Measurements from ENCODE around the gene WFDC1.

Gene WFDC1

DNA sequence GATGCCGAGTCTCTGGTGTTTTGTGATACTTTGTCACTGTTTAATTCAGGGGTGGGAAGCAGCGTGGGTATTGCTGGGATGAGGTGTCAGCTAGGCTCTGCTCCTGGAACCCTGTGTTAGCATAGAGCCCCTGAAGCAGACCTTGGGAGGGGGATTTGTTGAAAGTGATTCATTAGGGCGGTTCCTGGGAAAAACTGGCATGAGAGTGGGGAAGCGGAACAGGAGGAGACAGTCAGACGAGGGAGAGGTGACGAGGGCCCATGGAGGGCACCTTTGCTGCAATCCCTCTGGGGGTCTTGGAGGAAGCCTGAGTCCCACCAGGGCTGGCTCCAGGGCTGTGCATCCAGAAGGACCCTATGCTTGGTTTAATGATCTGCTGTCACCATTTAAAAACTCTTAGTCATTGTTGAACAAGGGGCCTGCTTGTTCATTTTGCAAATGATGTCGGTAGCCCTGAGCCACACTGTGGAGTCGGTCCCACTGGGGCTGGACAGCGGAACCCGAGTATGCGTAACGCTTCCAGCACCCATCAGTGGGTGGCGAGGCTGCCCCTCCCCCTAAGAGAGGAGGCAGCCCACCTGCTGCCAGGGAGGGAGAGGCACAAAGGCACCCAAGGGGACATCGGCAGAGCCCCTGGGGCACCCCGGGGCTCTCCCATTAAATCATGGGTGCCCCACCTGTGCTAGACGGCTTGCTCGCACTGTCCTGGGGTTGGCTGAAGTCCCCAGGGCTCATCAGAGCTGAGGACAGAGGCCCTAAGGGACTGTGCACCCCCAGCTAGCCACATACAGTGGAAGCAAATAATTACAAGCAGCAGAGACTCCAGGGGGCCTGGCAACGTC is 35.4 kb downstream of the WFDC1 start:
- DNase-seq = no peak
- in situ Hi-C loops (cut with HindIII; ENCODE audit: low pct_ligation_motif_present, low sequenced_read_pairs) = no loop called here
- Histone ChIP-seq H3K27ac (no peak overlapping the region), H3K27me3 (replicated peaks) (no peaks in the 10 kb centered on the region), H3K36me3 (replicated peaks) (no peaks in the 10 kb centered on the region), H3K4me3 (ENCODE audit: low read depth, low read length) (no peak overlapping the region)
- no peak for TF ChIP-seq CTCF (IDR thresholded peaks at IDR 0.05; ENCODE audit: low read depth, low read length, missing control alignments)

- in situ Hi-C loops (cut with HindIII; ENCODE audit: low pct_ligation_motif_present, low sequenced_read_pairs) = no loop called here
- no peaks in the 10 kb centered on the region for H3K36me3 ChIP-seq (replicated peaks)
Observed at GRCh38 chr16:84330685-84331050, 36.0 kb downstream of the WFDC1 start.

GRCh38 chr16:84331998-84332780 is 37.5 kb downstream of the WFDC1 start:
- in situ Hi-C loops (cut with HindIII; ENCODE audit: low pct_ligation_motif_present, low sequenced_read_pairs) = no loop called here

More at GRCh38 chr16:84330685-84331050, 36.0 kb downstream of the WFDC1 start:
- TF ChIP-seq CTCF (IDR thresholded peaks at IDR 0.05; ENCODE audit: low read depth, low read length, missing control alignments) = no peak
- H3K27ac ChIP-seq = no peak overlapping the region
- no peak overlapping the region for H3K4me3 ChIP-seq (ENCODE audit: low read depth, low read length)
- DNase-seq = no peak
- no peaks in the 10 kb centered on the region for H3K27me3 ChIP-seq (replicated peaks)

DNA sequence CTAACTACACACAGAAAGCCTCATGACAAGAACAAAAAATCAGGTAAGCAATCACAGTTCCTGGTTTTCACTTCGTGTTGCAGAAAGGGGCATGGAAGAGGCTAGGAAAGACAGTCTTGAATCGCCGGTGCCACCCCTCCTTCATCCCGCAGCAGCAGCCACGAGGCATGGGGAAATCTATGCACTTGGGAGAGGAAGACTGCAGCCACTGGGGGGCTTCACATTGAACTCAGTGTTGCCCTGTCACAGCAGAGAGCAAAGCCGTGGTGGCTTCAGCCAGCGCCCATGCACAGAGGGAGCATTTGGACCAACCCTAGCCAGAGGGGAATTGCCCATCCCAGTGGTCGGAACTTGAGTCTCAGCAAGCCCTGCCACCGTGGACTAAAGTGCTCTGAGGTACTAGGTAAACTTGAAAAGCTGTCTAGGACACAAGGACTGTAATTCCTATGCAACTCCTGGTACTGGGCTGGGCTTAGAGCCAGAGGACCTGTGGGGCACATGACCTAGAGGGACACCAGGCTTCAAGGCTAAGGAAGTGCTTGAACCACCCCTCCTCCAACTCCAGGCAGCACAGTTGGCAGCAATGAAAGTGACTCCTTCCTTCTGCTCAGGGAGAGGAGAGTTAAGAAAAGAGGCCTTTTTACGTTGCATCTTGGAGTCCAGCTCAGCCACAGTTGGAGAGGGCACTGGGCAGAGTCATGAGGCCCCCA is 38.5 kb downstream of the WFDC1 start:
- no peaks in the 10 kb centered on the region for H3K36me3 ChIP-seq (replicated peaks)
- no peaks in the 10 kb centered on the region for H3K27me3 ChIP-seq (replicated peaks)
- DNase-seq = no peak
- in situ Hi-C loops (cut with HindIII; ENCODE audit: low pct_ligation_motif_present, low sequenced_read_pairs) = no loop called here
- H3K27ac ChIP-seq = no peak overlapping the region
- TF ChIP-seq CTCF (IDR thresholded peaks at IDR 0.05; ENCODE audit: low read depth, low read length, missing control alignments) = no peak
- H3K4me3 ChIP-seq (ENCODE audit: low read depth, low read length) = no peak overlapping the region

More at GRCh38 chr16:84331998-84332780, 37.5 kb downstream of the WFDC1 start:
- Histone ChIP-seq H3K36me3 (replicated peaks) (no peaks in the 10 kb centered on the region), H3K27me3 (replicated peaks) (no peaks in the 10 kb centered on the region), H3K4me3 (ENCODE audit: low read depth, low read length) (no peak overlapping the region), H3K27ac (no peak overlapping the region)
- DNase-seq = no peak
- no peak for TF ChIP-seq CTCF (IDR thresholded peaks at IDR 0.05; ENCODE audit: low read depth, low read length, missing control alignments)

GRCh38 chr16:84334058-84334457 is 39.4 kb downstream of the WFDC1 start:
- H3K27me3 ChIP-seq (replicated peaks) = no peaks in the 10 kb centered on the region
- no peak overlapping the region for H3K4me3 ChIP-seq (ENCODE audit: low read depth, low read length)
- no peak for TF ChIP-seq CTCF (IDR thresholded peaks at IDR 0.05; ENCODE audit: low read depth, low read length, missing control alignments)
- H3K27ac ChIP-seq = no peak overlapping the region
- in situ Hi-C loops (cut with HindIII; ENCODE audit: low pct_ligation_motif_present, low sequenced_read_pairs) = no loop called here
- no peak for DNase-seq
- no peaks in the 10 kb centered on the region for H3K36me3 ChIP-seq (replicated peaks)

Data from brain microvascular endothelial cell (primary cell).